Measurements from ENCODE around the gene ST3GAL5.

- TF ChIP-seq, protein P1, sequence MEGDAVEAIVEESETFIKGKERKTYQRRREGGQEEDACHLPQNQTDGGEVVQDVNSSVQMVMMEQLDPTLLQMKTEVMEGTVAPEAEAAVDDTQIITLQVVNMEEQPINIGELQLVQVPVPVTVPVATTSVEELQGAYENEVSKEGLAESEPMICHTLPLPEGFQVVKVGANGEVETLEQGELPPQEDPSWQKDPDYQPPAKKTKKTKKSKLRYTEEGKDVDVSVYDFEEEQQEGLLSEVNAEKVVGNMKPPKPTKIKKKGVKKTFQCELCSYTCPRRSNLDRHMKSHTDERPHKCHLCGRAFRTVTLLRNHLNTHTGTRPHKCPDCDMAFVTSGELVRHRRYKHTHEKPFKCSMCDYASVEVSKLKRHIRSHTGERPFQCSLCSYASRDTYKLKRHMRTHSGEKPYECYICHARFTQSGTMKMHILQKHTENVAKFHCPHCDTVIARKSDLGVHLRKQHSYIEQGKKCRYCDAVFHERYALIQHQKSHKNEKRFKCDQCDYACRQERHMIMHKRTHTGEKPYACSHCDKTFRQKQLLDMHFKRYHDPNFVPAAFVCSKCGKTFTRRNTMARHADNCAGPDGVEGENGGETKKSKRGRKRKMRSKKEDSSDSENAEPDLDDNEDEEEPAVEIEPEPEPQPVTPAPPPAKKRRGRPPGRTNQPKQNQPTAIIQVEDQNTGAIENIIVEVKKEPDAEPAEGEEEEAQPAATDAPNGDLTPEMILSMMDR (conservative IDR thresholded peaks at IDR 0.05; ENCODE audit: low read length): no peak
- no peak for TF ChIP-seq EZH2phosphoT487 (IDR thresholded peaks at IDR 0.05; ENCODE audit: borderline replicate concordance, low read depth, low read length)
Measured at GRCh38 chr2:85788603-85789002, 100.2 kb downstream of the ST3GAL5 start.

Measured in OCI-LY7 (cell line).